ENCODE data around the gene SERPINB2. TPM values are rescaled to one million over a fixed set of nuclear protein-coding genes. Genes with fewer than 3 reads are reported as not detected.
"Not testable (repeated sequence)": the region's sequence is repeated elsewhere in the genome, so short reads cannot be mapped to it uniquely, and the experiment has no call there.

The SERPINB2 gene
- total RNA-seq, 1 donor from 2014 or later = 1.7 TPM

DNA sequence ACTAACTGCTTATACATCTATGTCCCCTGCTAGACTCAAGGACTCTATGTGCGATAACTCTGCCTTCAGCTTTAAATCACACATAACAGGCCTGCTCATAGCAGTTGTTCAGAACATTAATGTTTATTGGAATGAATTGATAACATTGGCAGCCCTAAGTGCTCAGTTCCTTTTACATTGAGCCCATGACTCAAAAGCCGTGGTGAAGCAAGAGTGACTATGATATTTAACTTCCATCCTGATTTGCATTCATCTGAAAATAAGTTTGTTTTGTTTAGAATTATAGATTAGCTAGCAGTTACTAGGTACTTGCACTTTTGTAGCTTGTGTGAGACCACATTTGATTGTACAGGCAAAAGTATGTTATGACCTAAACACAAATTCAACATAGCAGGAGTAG is 34.5 kb downstream of the SERPINB2 start:
- FAIRE-seq = no peak
- H3K79me2 ChIP-seq (ENCODE audit: insufficient read depth, low read length) = no peaks in the 10 kb centered on the region

DNA sequence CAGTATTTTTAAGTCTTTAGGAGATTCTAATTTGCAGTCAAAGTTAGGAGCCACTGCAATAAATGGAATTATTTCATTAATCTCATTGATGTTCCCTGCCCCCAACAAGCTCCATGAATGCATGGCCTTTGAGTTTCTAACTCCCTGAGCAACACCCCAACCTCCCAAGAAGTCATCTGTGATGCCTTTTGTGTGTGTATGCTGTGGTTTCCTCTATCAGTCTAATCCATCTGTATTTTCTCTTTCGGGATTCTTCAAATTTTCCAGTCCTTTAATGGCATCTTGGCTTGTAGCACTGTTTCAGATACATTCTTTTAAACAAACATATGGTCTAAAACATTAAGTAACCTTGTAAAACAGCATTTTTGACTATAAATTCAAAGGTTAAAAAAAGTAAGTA is 37.0 kb downstream of the SERPINB2 start:
- H3K27ac Mint-ChIP-seq (ENCODE audit: unreplicated experiment) = peak overlapping the region; percentile 71
- H3K27me3 ChIP-seq (ENCODE audit: insufficient read depth, low read length) = no peaks in the 10 kb centered on the region
- H3K36me3 Mint-ChIP-seq (ENCODE audit: low read depth, unreplicated experiment) = no peaks in the 10 kb centered on the region
- no peaks in the 10 kb centered on the region for H3K9me3 Mint-ChIP-seq (ENCODE audit: unreplicated experiment)
- TF ChIP-seq EZH2 (IDR thresholded peaks at IDR 0.05; ENCODE audit: insufficient read depth, low read length) = no peak
- TF ChIP-seq, protein P1, sequence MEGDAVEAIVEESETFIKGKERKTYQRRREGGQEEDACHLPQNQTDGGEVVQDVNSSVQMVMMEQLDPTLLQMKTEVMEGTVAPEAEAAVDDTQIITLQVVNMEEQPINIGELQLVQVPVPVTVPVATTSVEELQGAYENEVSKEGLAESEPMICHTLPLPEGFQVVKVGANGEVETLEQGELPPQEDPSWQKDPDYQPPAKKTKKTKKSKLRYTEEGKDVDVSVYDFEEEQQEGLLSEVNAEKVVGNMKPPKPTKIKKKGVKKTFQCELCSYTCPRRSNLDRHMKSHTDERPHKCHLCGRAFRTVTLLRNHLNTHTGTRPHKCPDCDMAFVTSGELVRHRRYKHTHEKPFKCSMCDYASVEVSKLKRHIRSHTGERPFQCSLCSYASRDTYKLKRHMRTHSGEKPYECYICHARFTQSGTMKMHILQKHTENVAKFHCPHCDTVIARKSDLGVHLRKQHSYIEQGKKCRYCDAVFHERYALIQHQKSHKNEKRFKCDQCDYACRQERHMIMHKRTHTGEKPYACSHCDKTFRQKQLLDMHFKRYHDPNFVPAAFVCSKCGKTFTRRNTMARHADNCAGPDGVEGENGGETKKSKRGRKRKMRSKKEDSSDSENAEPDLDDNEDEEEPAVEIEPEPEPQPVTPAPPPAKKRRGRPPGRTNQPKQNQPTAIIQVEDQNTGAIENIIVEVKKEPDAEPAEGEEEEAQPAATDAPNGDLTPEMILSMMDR (IDR thresholded peaks at IDR 0.05; ENCODE audit: insufficient read depth, low read depth, low read length) = no peak
- no peak overlapping the region for H3K4me3 Mint-ChIP-seq (ENCODE audit: unreplicated experiment)
- no peak overlapping the region for H3K4me3 ChIP-seq (ENCODE audit: insufficient read depth, low read depth, low read length)
- no peak overlapping the region for H2AFZ ChIP-seq (ENCODE audit: low read depth, low read length)
- H3K79me2 ChIP-seq (ENCODE audit: insufficient read depth, low read length) = no peaks in the 10 kb centered on the region
- DNase-seq (ENCODE audit: low read depth) = peak; percentile 9
- no peak overlapping the region for H3K4me2 ChIP-seq (ENCODE audit: low read length)
- H3K9me3 ChIP-seq (ENCODE audit: insufficient read depth, low read depth, low read length) = no peaks in the 10 kb centered on the region
- no peaks in the 10 kb centered on the region for H3K4me1 ChIP-seq (ENCODE audit: insufficient read depth, low read length)
- no peak overlapping the region for H3K9ac ChIP-seq (ENCODE audit: low read length)
- no peak for FAIRE-seq
- H3K36me3 ChIP-seq (ENCODE audit: insufficient read depth, low read length) = no peaks in the 10 kb centered on the region
- H3K27me3 Mint-ChIP-seq (ENCODE audit: low read depth, unreplicated experiment) = no peaks in the 10 kb centered on the region
- no peaks in the 10 kb centered on the region for H4K20me1 ChIP-seq (ENCODE audit: insufficient read depth, low read length)
- no peak overlapping the region for H3K27ac ChIP-seq (ENCODE audit: low read depth, low read length)
- H3K4me1 Mint-ChIP-seq (ENCODE audit: low read depth, unreplicated experiment) = peaks cover 19% of the 10 kb centered on the region

More for the DNA sequence above, 34.5 kb downstream of the SERPINB2 start:
- Mint-ChIP-seq H3K27me3 (ENCODE audit: low read depth, unreplicated experiment) (no peaks in the 10 kb centered on the region), H3K4me1 (ENCODE audit: low read depth, unreplicated experiment) (peaks cover 19% of the 10 kb centered on the region), H3K27ac (ENCODE audit: unreplicated experiment) (no peak overlapping the region), H3K36me3 (ENCODE audit: low read depth, unreplicated experiment) (no peaks in the 10 kb centered on the region), H3K4me3 (ENCODE audit: unreplicated experiment) (no peak overlapping the region), H3K9me3 (ENCODE audit: unreplicated experiment) (no peaks in the 10 kb centered on the region)
- H3K36me3 ChIP-seq (ENCODE audit: insufficient read depth, low read length) = no peaks in the 10 kb centered on the region
- TF ChIP-seq EZH2 (IDR thresholded peaks at IDR 0.05; ENCODE audit: insufficient read depth, low read length) = no peak
- H3K4me1 ChIP-seq (ENCODE audit: insufficient read depth, low read length) = no peaks in the 10 kb centered on the region
- no peak overlapping the region for H3K27ac ChIP-seq (ENCODE audit: low read depth, low read length)
- H4K20me1 ChIP-seq (ENCODE audit: insufficient read depth, low read length) = no peaks in the 10 kb centered on the region
- no peaks in the 10 kb centered on the region for H3K9me3 ChIP-seq (ENCODE audit: insufficient read depth, low read depth, low read length)
- no peaks in the 10 kb centered on the region for H3K27me3 ChIP-seq (ENCODE audit: insufficient read depth, low read length)
- no peak for DNase-seq (ENCODE audit: low read depth)
- no peak overlapping the region for H3K9ac ChIP-seq (ENCODE audit: low read length)
- no peak overlapping the region for H2AFZ ChIP-seq (ENCODE audit: low read depth, low read length)
- no peak overlapping the region for H3K4me2 ChIP-seq (ENCODE audit: low read length)
- no peak overlapping the region for H3K4me3 ChIP-seq (ENCODE audit: insufficient read depth, low read depth, low read length)

DNA sequence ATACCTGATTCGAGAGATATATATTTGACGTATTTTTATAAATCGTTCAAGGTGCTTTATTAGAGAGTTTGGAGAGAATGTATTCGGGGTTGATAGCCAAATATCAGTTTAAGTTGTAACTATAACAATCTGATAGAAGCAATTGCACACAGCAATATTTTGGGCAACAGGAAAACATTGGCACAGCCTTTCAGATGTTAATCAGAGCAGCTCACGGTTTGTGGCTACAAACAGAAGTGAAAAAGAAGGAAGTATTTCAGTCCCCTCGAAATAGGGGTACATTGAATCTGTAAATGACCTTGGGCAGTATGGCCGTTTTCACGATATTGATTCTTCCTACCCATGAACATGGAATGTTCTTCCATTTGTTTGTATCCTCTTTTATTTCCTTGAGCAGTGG is 40.8 kb downstream of the SERPINB2 start:
- H4K20me1 ChIP-seq (ENCODE audit: insufficient read depth, low read length) = no peaks in the 10 kb centered on the region
- H3K27me3 ChIP-seq (ENCODE audit: insufficient read depth, low read length) = peaks cover 2% of the 10 kb centered on the region
- H3K4me3 Mint-ChIP-seq (ENCODE audit: unreplicated experiment) = no peak overlapping the region
- peaks cover 19% of the 10 kb centered on the region for H3K4me1 Mint-ChIP-seq (ENCODE audit: low read depth, unreplicated experiment)
- no peaks in the 10 kb centered on the region for H3K36me3 ChIP-seq (ENCODE audit: insufficient read depth, low read length)
- no peak overlapping the region for H2AFZ ChIP-seq (ENCODE audit: low read depth, low read length)
- no peak overlapping the region for H3K9ac ChIP-seq (ENCODE audit: low read length)
- no peak for FAIRE-seq
- no peak overlapping the region for H3K27ac ChIP-seq (ENCODE audit: low read depth, low read length)
- no peaks in the 10 kb centered on the region for H3K36me3 Mint-ChIP-seq (ENCODE audit: low read depth, unreplicated experiment)
- H3K4me1 ChIP-seq (ENCODE audit: insufficient read depth, low read length) = no peaks in the 10 kb centered on the region
- no peaks in the 10 kb centered on the region for H3K27me3 Mint-ChIP-seq (ENCODE audit: low read depth, unreplicated experiment)
- TF ChIP-seq, protein P1 (IDR thresholded peaks at IDR 0.05; ENCODE audit: insufficient read depth, low read depth, low read length) = no peak
- no peak for TF ChIP-seq EZH2 (IDR thresholded peaks at IDR 0.05; ENCODE audit: insufficient read depth, low read length)
- H3K79me2 ChIP-seq (ENCODE audit: insufficient read depth, low read length) = no peaks in the 10 kb centered on the region
- H3K27ac Mint-ChIP-seq (ENCODE audit: unreplicated experiment) = no peak overlapping the region
- H3K4me2 ChIP-seq (ENCODE audit: low read length) = no peak overlapping the region
- H3K9me3 Mint-ChIP-seq (ENCODE audit: unreplicated experiment) = no peaks in the 10 kb centered on the region
- no peak for DNase-seq (ENCODE audit: low read depth)
- H3K9me3 ChIP-seq (ENCODE audit: insufficient read depth, low read depth, low read length) = no peaks in the 10 kb centered on the region
- H3K4me3 ChIP-seq (ENCODE audit: insufficient read depth, low read depth, low read length) = no peak overlapping the region

DNA sequence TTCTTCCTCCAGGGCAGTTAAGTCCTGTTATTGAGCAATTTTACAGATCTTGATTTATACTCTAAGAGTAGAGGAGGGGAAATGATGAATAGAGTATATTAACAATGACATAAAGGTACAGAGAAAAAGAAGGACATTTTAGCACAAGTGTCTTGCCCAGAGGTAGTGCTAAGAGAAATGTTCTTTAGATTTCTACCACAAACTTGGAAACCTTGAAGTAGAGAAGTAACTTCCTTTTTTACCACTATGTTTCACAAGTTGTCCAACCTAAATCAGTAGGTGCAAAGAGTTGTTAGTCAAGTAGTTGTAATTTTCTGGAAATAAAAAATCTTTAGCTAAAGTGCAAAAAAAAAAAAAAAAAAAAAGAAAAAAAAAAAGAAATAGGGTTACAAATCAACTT is 41.9 kb downstream of the SERPINB2 start:
- not testable (repeated sequence) for DNase-seq (ENCODE audit: low read depth); H3K27ac Mint-ChIP-seq (ENCODE audit: unreplicated experiment); H3K4me3 ChIP-seq (ENCODE audit: insufficient read depth, low read depth, low read length); H3K9me3 Mint-ChIP-seq (ENCODE audit: unreplicated experiment); H3K27me3 ChIP-seq (ENCODE audit: insufficient read depth, low read length); H3K36me3 Mint-ChIP-seq (ENCODE audit: low read depth, unreplicated experiment); H3K27ac ChIP-seq (ENCODE audit: low read depth, low read length); H4K20me1 ChIP-seq (ENCODE audit: insufficient read depth, low read length); FAIRE-seq; H3K4me2 ChIP-seq (ENCODE audit: low read length); H2AFZ ChIP-seq (ENCODE audit: low read depth, low read length); H3K9ac ChIP-seq (ENCODE audit: low read length); H3K36me3 ChIP-seq (ENCODE audit: insufficient read depth, low read length); H3K79me2 ChIP-seq (ENCODE audit: insufficient read depth, low read length); H3K4me3 Mint-ChIP-seq (ENCODE audit: unreplicated experiment); H3K27me3 Mint-ChIP-seq (ENCODE audit: low read depth, unreplicated experiment); H3K4me1 ChIP-seq (ENCODE audit: insufficient read depth, low read length); H3K9me3 ChIP-seq (ENCODE audit: insufficient read depth, low read depth, low read length)
- H3K4me1 Mint-ChIP-seq (ENCODE audit: low read depth, unreplicated experiment) = peaks cover 13% of the 10 kb centered on the region

Measured in astrocyte (in vitro differentiated cells and primary cell).